ENCODE results near the gene DIRAS2. TPM values are rescaled to one million over a fixed set of nuclear protein-coding genes. Genes with fewer than 3 reads are reported as not detected.

The DIRAS2 gene
- total RNA-seq, 1 donor from 2014 or later, result 5.1 TPM

DNA sequence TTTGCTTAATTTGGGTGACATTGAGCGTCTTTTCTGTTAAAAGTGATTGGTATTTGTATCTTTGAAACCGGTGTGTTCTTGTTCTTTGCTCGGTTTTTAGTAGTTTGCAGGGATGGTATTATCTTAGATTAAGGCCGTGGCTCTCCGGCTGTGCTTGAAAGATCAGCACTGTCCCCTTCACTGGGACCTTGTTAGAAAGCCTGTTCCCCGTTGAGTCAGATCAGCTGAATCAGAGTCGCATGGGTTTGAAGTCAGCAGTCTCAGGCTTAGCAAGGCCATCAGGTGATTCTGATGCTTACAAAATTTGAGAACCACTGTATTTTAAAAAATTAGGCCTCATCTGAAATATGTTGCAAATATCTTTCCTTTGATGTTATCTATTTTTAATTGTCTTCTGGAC is 5.0 kb downstream of the DIRAS2 start:
- Mint-ChIP-seq H3K4me3 (ENCODE audit: unreplicated experiment) (no peak overlapping the region), H3K36me3 (ENCODE audit: unreplicated experiment) (peaks cover 2% of the 10 kb centered on the region), H3K27ac (ENCODE audit: unreplicated experiment) (no peak overlapping the region), H3K27me3 (ENCODE audit: unreplicated experiment) (peaks cover 44% of the 10 kb centered on the region), H3K9me3 (ENCODE audit: unreplicated experiment) (no peaks in the 10 kb centered on the region), H3K4me1 (ENCODE audit: unreplicated experiment) (peaks cover 12% of the 10 kb centered on the region)
- DNase-seq (ENCODE audit: extremely low spot score, unreplicated experiment), result no peak
- TF ChIP-seq, protein P1, sequence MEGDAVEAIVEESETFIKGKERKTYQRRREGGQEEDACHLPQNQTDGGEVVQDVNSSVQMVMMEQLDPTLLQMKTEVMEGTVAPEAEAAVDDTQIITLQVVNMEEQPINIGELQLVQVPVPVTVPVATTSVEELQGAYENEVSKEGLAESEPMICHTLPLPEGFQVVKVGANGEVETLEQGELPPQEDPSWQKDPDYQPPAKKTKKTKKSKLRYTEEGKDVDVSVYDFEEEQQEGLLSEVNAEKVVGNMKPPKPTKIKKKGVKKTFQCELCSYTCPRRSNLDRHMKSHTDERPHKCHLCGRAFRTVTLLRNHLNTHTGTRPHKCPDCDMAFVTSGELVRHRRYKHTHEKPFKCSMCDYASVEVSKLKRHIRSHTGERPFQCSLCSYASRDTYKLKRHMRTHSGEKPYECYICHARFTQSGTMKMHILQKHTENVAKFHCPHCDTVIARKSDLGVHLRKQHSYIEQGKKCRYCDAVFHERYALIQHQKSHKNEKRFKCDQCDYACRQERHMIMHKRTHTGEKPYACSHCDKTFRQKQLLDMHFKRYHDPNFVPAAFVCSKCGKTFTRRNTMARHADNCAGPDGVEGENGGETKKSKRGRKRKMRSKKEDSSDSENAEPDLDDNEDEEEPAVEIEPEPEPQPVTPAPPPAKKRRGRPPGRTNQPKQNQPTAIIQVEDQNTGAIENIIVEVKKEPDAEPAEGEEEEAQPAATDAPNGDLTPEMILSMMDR (IDR thresholded peaks at IDR 0.05), result no peak

DNA sequence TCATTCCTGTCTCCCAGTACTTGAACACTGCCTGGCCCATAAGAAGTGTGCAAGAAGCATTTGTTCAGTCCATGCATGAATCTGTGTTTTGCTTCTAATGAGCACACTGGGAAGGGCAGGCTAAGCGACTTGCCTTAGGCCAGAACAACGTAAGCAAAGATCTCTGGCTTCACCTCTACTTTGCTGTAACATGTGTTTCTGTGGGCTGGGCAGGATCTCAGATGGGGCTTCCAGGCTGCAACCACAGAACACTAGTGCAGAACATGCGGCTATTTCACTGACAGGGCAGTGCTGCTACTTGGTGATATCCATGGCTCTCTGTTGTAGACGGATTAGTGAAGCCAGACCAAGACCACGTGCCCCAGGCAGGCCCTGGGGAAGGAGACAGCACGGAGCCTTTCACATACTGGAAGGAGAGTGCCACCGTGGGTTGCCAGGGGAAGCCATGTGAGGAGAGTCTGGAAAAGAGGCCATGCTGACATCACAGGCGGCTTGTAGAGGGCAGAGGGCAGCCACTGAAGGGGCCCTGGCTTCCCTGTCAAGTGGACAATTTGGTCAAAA is 9.9 kb downstream of the DIRAS2 start:
- no peak for DNase-seq (ENCODE audit: extremely low spot score, unreplicated experiment)
- H3K27ac Mint-ChIP-seq (ENCODE audit: unreplicated experiment), result no peak overlapping the region
- H3K27me3 Mint-ChIP-seq (ENCODE audit: unreplicated experiment), result peaks cover 11% of the 10 kb centered on the region
- TF ChIP-seq, protein P1 (IDR thresholded peaks at IDR 0.05), result no peak
- no peaks in the 10 kb centered on the region for H3K36me3 Mint-ChIP-seq (ENCODE audit: unreplicated experiment)
- H3K4me1 Mint-ChIP-seq (ENCODE audit: unreplicated experiment), result no peaks in the 10 kb centered on the region
- H3K9me3 Mint-ChIP-seq (ENCODE audit: unreplicated experiment), result no peaks in the 10 kb centered on the region
- no peak overlapping the region for H3K4me3 Mint-ChIP-seq (ENCODE audit: unreplicated experiment)

DNA sequence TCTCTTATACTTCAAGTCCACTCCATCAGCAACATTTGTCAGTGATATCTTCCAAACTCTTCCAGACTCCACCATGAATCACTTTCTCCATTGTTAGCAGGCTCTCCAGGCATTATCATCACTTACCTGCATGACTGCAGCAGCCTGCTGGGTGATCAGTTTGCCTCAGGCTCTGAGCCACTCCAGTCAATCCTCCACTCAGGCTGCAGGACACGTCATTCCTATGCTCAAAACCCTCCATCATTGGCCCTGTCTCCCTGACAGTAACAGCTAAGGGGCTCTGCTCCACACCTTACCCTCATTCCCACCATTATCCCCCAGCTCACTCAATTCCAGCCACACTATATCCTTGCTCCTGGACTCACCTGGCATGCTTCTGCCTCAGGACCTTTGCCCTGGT is 10.7 kb downstream of the DIRAS2 start:
- Mint-ChIP-seq H3K27me3 (ENCODE audit: unreplicated experiment) (peaks cover 7% of the 10 kb centered on the region), H3K4me3 (ENCODE audit: unreplicated experiment) (no peak overlapping the region), H3K36me3 (ENCODE audit: unreplicated experiment) (no peaks in the 10 kb centered on the region), H3K27ac (ENCODE audit: unreplicated experiment) (no peak overlapping the region), H3K9me3 (ENCODE audit: unreplicated experiment) (no peaks in the 10 kb centered on the region), H3K4me1 (ENCODE audit: unreplicated experiment) (no peaks in the 10 kb centered on the region)
- no peak for DNase-seq (ENCODE audit: extremely low spot score, unreplicated experiment)
- TF ChIP-seq, protein P1 (IDR thresholded peaks at IDR 0.05), result no peak

DNA sequence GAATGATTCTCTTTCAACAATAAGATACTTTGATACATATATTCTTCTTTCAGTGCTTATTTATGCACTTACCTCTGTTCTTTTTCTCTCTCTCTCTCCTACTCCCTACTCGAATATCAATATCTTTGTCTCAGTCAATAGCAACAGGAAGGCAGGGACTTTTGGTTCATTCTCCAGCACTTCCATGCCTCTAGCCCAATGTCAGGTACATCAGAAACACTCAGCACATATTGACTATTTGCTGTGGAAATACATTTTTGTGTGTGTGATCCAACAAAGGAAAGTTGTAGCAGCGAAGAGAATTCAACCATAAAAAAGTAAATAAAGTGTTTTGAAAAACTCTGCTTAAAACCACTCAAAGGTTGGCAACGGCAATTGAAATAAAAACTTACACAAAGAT is 12.6 kb downstream of the DIRAS2 start:
- Mint-ChIP-seq H3K9me3 (ENCODE audit: unreplicated experiment) (no peaks in the 10 kb centered on the region), H3K4me1 (ENCODE audit: unreplicated experiment) (no peaks in the 10 kb centered on the region), H3K4me3 (ENCODE audit: unreplicated experiment) (no peak overlapping the region), H3K36me3 (ENCODE audit: unreplicated experiment) (no peaks in the 10 kb centered on the region), H3K27me3 (ENCODE audit: unreplicated experiment) (peaks cover 7% of the 10 kb centered on the region), H3K27ac (ENCODE audit: unreplicated experiment) (no peak overlapping the region)
- DNase-seq (ENCODE audit: extremely low spot score, unreplicated experiment), result no peak
- TF ChIP-seq, protein P1 (IDR thresholded peaks at IDR 0.05), result no peak

DNA sequence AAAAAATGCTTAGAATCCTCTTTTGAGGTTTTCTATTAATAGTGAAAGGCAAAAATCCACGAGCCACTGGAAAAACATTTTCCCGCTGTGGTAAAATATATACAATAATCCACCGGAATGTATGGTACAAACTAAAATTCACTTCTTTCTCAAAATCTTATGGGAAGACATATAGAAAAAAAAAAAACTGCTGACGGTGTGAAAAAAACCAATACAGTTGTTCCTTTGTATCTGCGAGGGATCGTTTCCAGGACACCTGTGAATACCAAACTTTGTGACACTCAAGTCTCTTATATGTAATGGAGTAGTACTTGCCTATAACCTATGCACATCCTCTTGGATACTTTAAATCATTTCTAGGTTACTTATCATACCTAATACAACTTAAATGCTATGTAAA is 13.3 kb downstream of the DIRAS2 start:
- no peaks in the 10 kb centered on the region for H3K36me3 Mint-ChIP-seq (ENCODE audit: unreplicated experiment)
- no peaks in the 10 kb centered on the region for H3K4me1 Mint-ChIP-seq (ENCODE audit: unreplicated experiment)
- H3K27me3 Mint-ChIP-seq (ENCODE audit: unreplicated experiment), result peaks cover 7% of the 10 kb centered on the region
- DNase-seq (ENCODE audit: extremely low spot score, unreplicated experiment), result no peak
- no peak overlapping the region for H3K27ac Mint-ChIP-seq (ENCODE audit: unreplicated experiment)
- TF ChIP-seq, protein P1 (IDR thresholded peaks at IDR 0.05), result no peak
- H3K9me3 Mint-ChIP-seq (ENCODE audit: unreplicated experiment), result no peaks in the 10 kb centered on the region
- no peak overlapping the region for H3K4me3 Mint-ChIP-seq (ENCODE audit: unreplicated experiment)

Measured in osteocyte (in vitro differentiated cells).